GM12878 (cell line): Measurements from ENCODE around the gene NEU3. TPM values are rescaled to one million over a fixed set of nuclear protein-coding genes. Genes with fewer than 3 reads are reported as not detected.

Source experiments
- ATAC-seq: fragments of 200-7000 bp; cut with Tn5 transposase; 3 replicates; pipeline ENCODE4 v1.9.1; 2020; ENCODE audit warnings: mild to moderate bottlenecking, moderate library complexity
- BruUV-seq: library from RNA; stranded (reverse); fragments of 400-500 nt; replicated peaks from 2 replicates; lab custom pipeline; 2021; lab: Mats Ljungman, UMichigan
- CTCF ChIA-PET: fragments of 300-600 bp; sonication (Branson Sonifier 250); formaldehyde crosslinking; extraction: SDS; loops from one replicate; lab custom pipeline; 2021; ENCODE audit warnings: inconsistent platforms; lab: Yijun Ruan, JAX
- POLR2A ChIA-PET: fragments of 350-600 bp; formaldehyde crosslinking; extraction: SDS; loops from one replicate; lab custom pipeline; 2021; ENCODE audit warnings: inconsistent platforms; lab: Charles Lee
- RAD21 ChIA-PET: fragments of 300-600 bp; sonication (Branson Sonifier 250); formaldehyde crosslinking; loops from one replicate; lab custom pipeline; 2023; ENCODE audit warnings: antibody characterized with exemption; ENCODE audit not compliant: unreplicated experiment; lab: Charles Lee
- SMC1A ChIA-PET: fragments of 300-600 bp; sonication (Branson Sonifier 250); formaldehyde crosslinking; loops from one replicate; lab custom pipeline; 2023; ENCODE audit not compliant: unreplicated experiment, uncharacterized antibody; lab: Charles Lee
- DNase-seq: peaks from one replicate; pipeline ENCODE4 v3.0.0-alpha.2; 2011; ENCODE audit warnings: low read depth, low spot score
- FAIRE-seq: peaks from 3 replicates; lab custom pipeline; 2011; peaks lifted over from hg19 to GRCh38; lab: Jason Lieb, UNC
- H2AFZ ChIP-seq: 2 replicates; pipeline ENCODE4 v1.6.0; 2011; ENCODE audit warnings: low read depth, low read length, control low read depth; ENCODE audit not compliant: control insufficient read depth
- H3K27ac ChIP-seq: 2 replicates; pipeline ENCODE4 v1.5.1; 2011; ENCODE audit warnings: control low read depth; ENCODE audit not compliant: control insufficient read depth, insufficient read depth
- H3K27me3 ChIP-seq, 2 experiments: replicated peaks in 1 of 2; 2 replicates each; pipeline versions ENCODE4 v1.6.0 to v1.6.1; 2011; ENCODE audit warnings: low read length in 1 of 2; ENCODE audit not compliant: control insufficient read depth in 2 of 2, insufficient read depth in 2 of 2
- H3K36me3 ChIP-seq, 2 experiments: 2 replicates each; pipeline ENCODE4 v1.5.1; 2011; ENCODE audit warnings: low read length in 1 of 2; ENCODE audit not compliant: control insufficient read depth in 2 of 2, insufficient read depth in 2 of 2
- H3K4me1 ChIP-seq: 2 replicates; pipeline ENCODE4 v1.6.1; 2011; ENCODE audit warnings: mild to moderate bottlenecking, low read length, moderate library complexity, mixed read lengths; ENCODE audit not compliant: control insufficient read depth, insufficient read depth
- H3K4me2 ChIP-seq: 2 replicates; pipeline ENCODE4 v1.6.0; 2011; ENCODE audit warnings: control low read depth; ENCODE audit not compliant: control insufficient read depth, insufficient read depth
- H3K4me3 ChIP-seq: fragments of 200-600 bp; sonication (generic); 2 replicates; pipeline ENCODE4 v1.5.1; 2016
- H3K79me2 ChIP-seq: 2 replicates; pipeline ENCODE4 v1.6.0; 2011; ENCODE audit warnings: low read length; ENCODE audit not compliant: control insufficient read depth, insufficient read depth
- H3K9ac ChIP-seq: 2 replicates; pipeline ENCODE4 v1.8.0; 2011; ENCODE audit warnings: low read length, control low read depth, mixed read lengths; ENCODE audit not compliant: control insufficient read depth, insufficient read depth
- H3K9me3 ChIP-seq: replicated peaks from 3 replicates; pipeline ENCODE4 v1.5.1; 2011; ENCODE audit warnings: mild to moderate bottlenecking, low read length; ENCODE audit not compliant: control insufficient read depth, insufficient read depth
- H4K20me1 ChIP-seq: 2 replicates; pipeline ENCODE4 v1.6.0; 2011; ENCODE audit not compliant: control insufficient read depth, insufficient read depth
- CREB1 ChIP-seq: IDR thresholded peaks from 2 replicates; pipeline ENCODE4 v1.6.1; 2012; ENCODE audit warnings: low read depth, mild to moderate bottlenecking, inconsistent platforms
- JUNB ChIP-seq: IDR thresholded peaks from 2 replicates; pipeline ENCODE4 v1.6.1; 2016; ENCODE audit warnings: antibody characterized with exemption, mild to moderate bottlenecking
- MTA2 ChIP-seq: fragments of 450-650 bp; IDR thresholded peaks from 2 replicates; pipeline ENCODE4 v1.6.1; 2016; ENCODE audit warnings: low read depth, mild to moderate bottlenecking, moderate library complexity
- RAD21 ChIP-seq: IDR thresholded peaks from 2 replicates; pipeline ENCODE4 v1.6.1; 2011; ENCODE audit warnings: mild to moderate bottlenecking, low read depth, low read length, moderate library complexity; ENCODE audit not compliant: insufficient read depth
- REST ChIP-seq: IDR thresholded peaks from 2 replicates; pipeline ENCODE4 v1.6.1; 2012; ENCODE audit warnings: mild to moderate bottlenecking, low read depth, low read length
- SMAD5 ChIP-seq: IDR thresholded peaks from 2 replicates; pipeline ENCODE4 v1.6.1; 2016; ENCODE audit warnings: antibody characterized with exemption, low read depth
- TCF12 ChIP-seq: IDR thresholded peaks from 2 replicates; pipeline ENCODE4 v1.6.1; 2011; ENCODE audit warnings: low read depth, mild to moderate bottlenecking, low read length
- WGBS: methylation state at CpG from one replicate; pipeline ENCODE4 v1.1.6; 2016; ENCODE audit warnings: low lambda C conversion rate; ENCODE audit not compliant: insufficient replicate concordance, insufficient coverage; ENCODE audit errors: missing lambda C conversion rate; 5-methylcytosine and 5-hydroxymethylcytosine counted together
- in situ Hi-C: fragments of 300-500 bp; cut with MboI; formaldehyde crosslinking; loops from 9 replicates; pipeline ENCODE4 v1.14.3; 2018; ENCODE audit warnings: mixed read lengths
- intact Hi-C: fragments of 100-400 bp; cut with micrococcal nuclease; formaldehyde crosslinking; loops from one replicate; pipeline ENCODE4 v1.14.2; 2022; ENCODE audit not compliant: unreplicated experiment
- polyA plus RNA-seq, 11 experiments: library from polyadenylated mRNA; depleted of rRNA in 4 of 11; unstranded in 6 of 11; stranded (reverse) in 5 of 11; fragments of >200 nt; fragmentation: Nextera tagmentation in 4 of 11; fragmentation: Illumina TruSeq in 1 of 11; extraction: Ambion mirVana in 4 of 11; extraction: Trizol in 1 of 11; gene quantifications; 1 replicate in 1 of 11; 2 replicates in 10 of 11; pipeline versions ENCODE4 v1.2.1 to v1.2.3, GENCODE V29; 2011 to 2016; ENCODE audit warnings: inconsistent platforms in 2 of 11, missing spikeins in 2 of 11, low read depth in 1 of 11
- total RNA-seq, 4 experiments: library from RNA; depleted of rRNA in 3 of 4; stranded (reverse); fragments of >200 nt in 3 of 4; fragmentation: Illumina TruSeq in 1 of 4; extraction: Trizol in 1 of 4; gene quantifications; 2 replicates each; pipeline versions ENCODE4 v1.2.1 to v1.2.3, GENCODE V29; 2013 to 2021
- TF ChIP-seq, protein P1 (sequence below): fragments of 450-650 bp; conservative IDR thresholded peaks from 2 replicates; pipeline ENCODE4 v1.6.1; 2017; ENCODE audit warnings: mild to moderate bottlenecking, moderate library complexity

Gene NEU3
- total and polyA plus RNA-seq, 10 of the 15 experiments (the other 5 are each of a cell fraction or from before 2014, with no cell fraction given): 2.5 to 20.3 (median 13.4) TPM

GRCh38 chr11:74980634-74981033 lies 8.1 kb upstream of the NEU3 start (continued):
- TF ChIP-seq REST (no peak), TCF12 (no peak), RAD21 (no peak)
- TF ChIP-seq, protein P1, sequence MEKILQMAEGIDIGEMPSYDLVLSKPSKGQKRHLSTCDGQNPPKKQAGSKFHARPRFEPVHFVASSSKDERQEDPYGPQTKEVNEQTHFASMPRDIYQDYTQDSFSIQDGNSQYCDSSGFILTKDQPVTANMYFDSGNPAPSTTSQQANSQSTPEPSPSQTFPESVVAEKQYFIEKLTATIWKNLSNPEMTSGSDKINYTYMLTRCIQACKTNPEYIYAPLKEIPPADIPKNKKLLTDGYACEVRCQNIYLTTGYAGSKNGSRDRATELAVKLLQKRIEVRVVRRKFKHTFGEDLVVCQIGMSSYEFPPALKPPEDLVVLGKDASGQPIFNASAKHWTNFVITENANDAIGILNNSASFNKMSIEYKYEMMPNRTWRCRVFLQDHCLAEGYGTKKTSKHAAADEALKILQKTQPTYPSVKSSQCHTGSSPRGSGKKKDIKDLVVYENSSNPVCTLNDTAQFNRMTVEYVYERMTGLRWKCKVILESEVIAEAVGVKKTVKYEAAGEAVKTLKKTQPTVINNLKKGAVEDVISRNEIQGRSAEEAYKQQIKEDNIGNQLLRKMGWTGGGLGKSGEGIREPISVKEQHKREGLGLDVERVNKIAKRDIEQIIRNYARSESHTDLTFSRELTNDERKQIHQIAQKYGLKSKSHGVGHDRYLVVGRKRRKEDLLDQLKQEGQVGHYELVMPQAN: no peak

GRCh38 chr11:74981888-74982287 lies 6.8 kb upstream of the NEU3 start:
- ChIA-PET CTCF (interaction anchor here (1.5 kb wide), 1 partner anchor 159 kb away, joined by 3 read pairs; no protein-coding TSS in a partner anchor), RAD21 (no interaction called here), SMC1A (interaction anchor here (0.9 to 1.7 kb wide), 2 partner anchors 8 to 51 kb away, joined by 3 to 4 read pairs; no protein-coding TSS in a partner anchor), POLR2A (interaction anchor here (0.5 to 1.0 kb wide), 2 partner anchors 18 to 557 kb away, joined by 3 read pairs; no protein-coding TSS in a partner anchor)
- Histone ChIP-seq H3K4me3 (no peak overlapping the region), H3K36me3 (peaks cover 2 to 14% of the 10 kb centered on the region in 2 experiments; a peak in 3 of 4 replicates), H3K9me3 (no peaks in the 10 kb centered on the region), H3K27me3 (no peaks in the 10 kb centered on the region), H3K79me2 (no peaks in the 10 kb centered on the region), H3K27ac (no peak overlapping the region), H3K4me2 (no peak overlapping the region), H3K9ac (no peak overlapping the region), H4K20me1 (no peaks in the 10 kb centered on the region), H3K4me1 (no peaks in the 10 kb centered on the region), H2AFZ (no peak overlapping the region)
- WGBS: 100% methylated on average over 1 of the region's 1 CpG
- no peak for ATAC-seq
- intact Hi-C loops: no loop called here
- BruUV-seq: no TSS peak
- in situ Hi-C loops: no loop called here
- no peak for DNase-seq
- no peak for TF ChIP-seq RAD21
- TF ChIP-seq JUNB: no peak
- no peak for TF ChIP-seq CREB1
- no peak for TF ChIP-seq MTA2
- TF ChIP-seq SMAD5: no peak
- no peak for FAIRE-seq
